ENCODE results near the gene CTXND1. TPM values are rescaled to one million over a fixed set of nuclear protein-coding genes. Genes with fewer than 3 reads are reported as not detected.
A peak's percentile ranks its signal among the peaks of the same experiment; 100 is the strongest.

The CTXND1 gene
- total and polyA plus RNA-seq, 2 of the 4 experiments (the other 2 are of a cell fraction), result not detected

DNA sequence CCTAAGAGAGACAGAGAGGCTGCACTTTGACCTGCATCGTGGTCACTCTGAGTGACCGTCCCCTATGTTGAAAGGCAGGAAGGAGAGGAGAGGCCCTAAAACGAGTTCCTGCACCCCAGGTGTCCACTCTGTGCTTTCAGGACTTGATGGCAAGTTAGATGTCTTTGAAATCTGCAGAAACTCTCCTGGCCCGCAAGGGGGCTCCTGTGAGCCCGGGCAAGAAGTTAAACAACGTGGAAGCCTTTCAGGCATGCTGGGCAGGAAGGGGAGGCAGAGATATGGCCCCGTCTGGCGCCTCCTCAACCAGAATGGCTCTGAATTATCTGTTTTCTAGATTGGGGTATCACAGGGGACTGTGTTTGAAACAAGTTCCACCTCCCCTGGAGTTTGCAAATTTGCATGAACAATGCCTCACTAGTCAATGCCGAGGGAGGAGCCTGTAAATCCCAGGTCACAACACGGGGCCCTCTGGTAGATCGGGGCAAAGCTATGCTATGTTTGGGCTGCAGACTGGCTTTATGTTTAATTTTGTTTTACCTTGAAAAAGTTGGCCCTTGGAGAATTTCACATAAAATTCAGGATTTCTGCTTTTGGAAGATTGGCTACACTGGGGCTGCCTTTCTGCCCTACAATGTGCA is 9.8 kb downstream of the CTXND1 start:
- H2BK20ac ChIP-seq (ENCODE audit: low read depth, low read length), result no peak overlapping the region
- intact Hi-C loops (cut with micrococcal nuclease), result loop anchor here (1.0 kb wide), 1 partner anchor 537 kb away; the partner anchor contains the start of gene CEMIP
- no TSS peak for BruUV-seq (replicated peaks)
- ATAC-seq (ENCODE audit: low read depth) (peak; percentile 69), DNase-seq (peak; percentile 24)
- H2AFZ ChIP-seq (replicated peaks; ENCODE audit: low read length, poor library complexity), result no peak overlapping the region
- TF ChIP-seq ELK1 (IDR thresholded peaks at IDR 0.05; ENCODE audit: borderline replicate concordance, low read depth, low read length) (no peak), CHD1 (IDR thresholded peaks at IDR 0.05; ENCODE audit: low read depth, low read length) (no peak), RAD21 (IDR thresholded peaks at IDR 0.05; ENCODE audit: low read length) (peak; percentile 52), SMC3 (IDR thresholded peaks at IDR 0.05; ENCODE audit: low read depth, low read length) (peak; percentile 57)
- TF ChIP-seq, protein P1, sequence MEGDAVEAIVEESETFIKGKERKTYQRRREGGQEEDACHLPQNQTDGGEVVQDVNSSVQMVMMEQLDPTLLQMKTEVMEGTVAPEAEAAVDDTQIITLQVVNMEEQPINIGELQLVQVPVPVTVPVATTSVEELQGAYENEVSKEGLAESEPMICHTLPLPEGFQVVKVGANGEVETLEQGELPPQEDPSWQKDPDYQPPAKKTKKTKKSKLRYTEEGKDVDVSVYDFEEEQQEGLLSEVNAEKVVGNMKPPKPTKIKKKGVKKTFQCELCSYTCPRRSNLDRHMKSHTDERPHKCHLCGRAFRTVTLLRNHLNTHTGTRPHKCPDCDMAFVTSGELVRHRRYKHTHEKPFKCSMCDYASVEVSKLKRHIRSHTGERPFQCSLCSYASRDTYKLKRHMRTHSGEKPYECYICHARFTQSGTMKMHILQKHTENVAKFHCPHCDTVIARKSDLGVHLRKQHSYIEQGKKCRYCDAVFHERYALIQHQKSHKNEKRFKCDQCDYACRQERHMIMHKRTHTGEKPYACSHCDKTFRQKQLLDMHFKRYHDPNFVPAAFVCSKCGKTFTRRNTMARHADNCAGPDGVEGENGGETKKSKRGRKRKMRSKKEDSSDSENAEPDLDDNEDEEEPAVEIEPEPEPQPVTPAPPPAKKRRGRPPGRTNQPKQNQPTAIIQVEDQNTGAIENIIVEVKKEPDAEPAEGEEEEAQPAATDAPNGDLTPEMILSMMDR (conservative IDR thresholded peaks at IDR 0.05; ENCODE audit: low read depth, low read length), result peak; percentile 54
- no peak overlapping the region for H2BK120ac ChIP-seq (ENCODE audit: low read depth, low read length)
- no peaks in the 10 kb centered on the region for H4K20me1 ChIP-seq (ENCODE audit: insufficient read depth, low read length)
- H2AK5ac ChIP-seq (ENCODE audit: low read depth, low read length), result no peak overlapping the region
- no peaks in the 10 kb centered on the region for H3K79me1 ChIP-seq (ENCODE audit: low read depth in 1 of 2, low read length in 2 of 2)
- H3K56ac ChIP-seq (ENCODE audit: extremely low read depth, insufficient read depth, low read length), result no peak overlapping the region
- H4K91ac ChIP-seq (ENCODE audit: insufficient read depth, low read depth, low read length), result no peak overlapping the region
- H2BK15ac ChIP-seq (ENCODE audit: low read depth, low read length), result no peak overlapping the region
- no peak overlapping the region for H4K8ac ChIP-seq (ENCODE audit: low read depth in 2 of 2, low read length in 2 of 2)
- H3K27me3 ChIP-seq (ENCODE audit: control insufficient read depth, insufficient read depth, low read length), result peaks cover 61% of the 10 kb centered on the region
- no peaks in the 10 kb centered on the region for H3K9me3 ChIP-seq (ENCODE audit: control insufficient read depth, insufficient read depth, low read length)
- 66% methylated on average over 4 of the region's 11 CpGs; no CpG with 5 or more reads in 1 of the 2 experiments for WGBS, 2 experiments (ENCODE audit: extremely low coverage in 2 of 2, insufficient read length in 1 of 2)
- no peak overlapping the region for H2BK5ac ChIP-seq (ENCODE audit: low read depth, low read length, poor library complexity, severe bottlenecking)
- no peaks in the 10 kb centered on the region; the same call in 1 of the 2 replicates for H3K4me1 ChIP-seq (ENCODE audit: control insufficient read depth, insufficient read depth, low read length)
- H3K4ac ChIP-seq (ENCODE audit: low read depth, low read length), result no peak overlapping the region
- in situ Hi-C loops (cut with MboI; ENCODE audit: low sequenced_read_pairs), result no loop called here
- dilution Hi-C loops (cut with HindIII; ENCODE audit: low sequenced_read_pairs, unreplicated experiment), result no loop called here
- no peak overlapping the region for H3K27ac ChIP-seq (ENCODE audit: insufficient read depth, low read length)
- H3K4me2 ChIP-seq (ENCODE audit: low read depth, low read length), result no peak overlapping the region
- H3K36me3 ChIP-seq (ENCODE audit: control insufficient read depth, insufficient read depth, low read length), result no peaks in the 10 kb centered on the region
- ChIA-PET POLR2A (ENCODE audit: unreplicated experiment) (no interaction called here), CTCF (no interaction called here)
- H2AK9ac ChIP-seq (replicated peaks; ENCODE audit: low read depth, low read length, poor library complexity), result no peak overlapping the region
- no peak overlapping the region for H3K4me3 ChIP-seq (ENCODE audit: insufficient read depth, low read depth, low read length)
- H3K9ac ChIP-seq (ENCODE audit: low read depth, low read length), result no peak overlapping the region
- H3K18ac ChIP-seq (ENCODE audit: low read depth, low read length), result no peak overlapping the region
- no peak overlapping the region for H3K14ac ChIP-seq (replicated peaks; ENCODE audit: low read depth, low read length)
- no peak overlapping the region for H4K5ac ChIP-seq (ENCODE audit: low read depth, low read length)
- H3K23ac ChIP-seq (ENCODE audit: low read depth, low read length), result no peak overlapping the region
- no peaks in the 10 kb centered on the region for H3K9me1 ChIP-seq (ENCODE audit: insufficient read depth, low read length)

All from IMR-90 (cell line).